Neutrophil (primary cell): Measurements from ENCODE around the gene TTC13.

Experiments used
- H3K27ac ChIP-seq: fragments of 200-600 bp; sonication (generic); 2 replicates; pipeline ENCODE4 v1.5.1; 2016; ENCODE audit warnings: mild to moderate bottlenecking, moderate library complexity
- H3K27me3 ChIP-seq: fragments of 200-600 bp; sonication (generic); 2 replicates; pipeline ENCODE4 v1.6.0; 2016; ENCODE audit warnings: mild to moderate bottlenecking
- H3K36me3 ChIP-seq: fragments of 200-600 bp; sonication (generic); 2 replicates; pipeline ENCODE4 v1.5.1; 2017
- H3K4me1 ChIP-seq, 2 experiments: fragments of 200-600 bp in 1 of 2; sonication (generic) in 1 of 2; 1 replicate in 1 of 2; 2 replicates in 1 of 2; pipeline versions ENCODE4 v1.5.1 to v1.6.1; 2013 to 2016; ENCODE audit warnings: low read depth in 1 of 2, low read length in 1 of 2, mild to moderate bottlenecking in 1 of 2, moderate library complexity in 1 of 2; ENCODE audit not compliant: control insufficient read depth in 1 of 2, insufficient read depth in 1 of 2
- H3K4me3 ChIP-seq, 2 experiments: fragments of 200-600 bp in 1 of 2; sonication (generic) in 1 of 2; 1 replicate in 1 of 2; 2 replicates in 1 of 2; pipeline ENCODE4 v1.5.1; 2013 to 2016; ENCODE audit warnings: low read depth in 1 of 2, low read length in 1 of 2, mild to moderate bottlenecking in 1 of 2, moderate library complexity in 1 of 2
- H3K9me3 ChIP-seq: fragments of 200-600 bp; sonication (generic); 2 replicates; pipeline ENCODE4 v1.5.1; 2016
- CTCF ChIP-seq: fragments of 200-600 bp; sonication (generic); IDR thresholded peaks from 2 replicates; pipeline ENCODE4 v1.5.1; 2016; ENCODE audit warnings: antibody characterized with exemption

Gene TTC13

GRCh38 chr1:230935852-230936251 lies 42.8 kb downstream of the TTC13 start:
- H3K4me1 ChIP-seq: peaks cover 0 to 7% of the 10 kb centered on the region in 2 experiments
- H3K9me3 ChIP-seq: no peaks in the 10 kb centered on the region
- TF ChIP-seq CTCF: no peak
- H3K4me3 ChIP-seq: no peak overlapping the region
- H3K27ac ChIP-seq: no peak overlapping the region
- peaks cover 60% of the 10 kb centered on the region for H3K36me3 ChIP-seq
- no peaks in the 10 kb centered on the region for H3K27me3 ChIP-seq

GRCh38 chr1:230930986-230931385 lies 47.7 kb downstream of the TTC13 start:
- H3K36me3 ChIP-seq: peaks cover 89% of the 10 kb centered on the region
- no peaks in the 10 kb centered on the region for H3K4me1 ChIP-seq
- H3K4me3 ChIP-seq: no peak overlapping the region
- H3K27me3 ChIP-seq: no peaks in the 10 kb centered on the region
- H3K9me3 ChIP-seq: no peaks in the 10 kb centered on the region
- no peak overlapping the region for H3K27ac ChIP-seq
- no peak for TF ChIP-seq CTCF

GRCh38 chr1:230926182-230926581 lies 52.5 kb downstream of the TTC13 start:
- no peak for TF ChIP-seq CTCF
- H3K36me3 ChIP-seq: peaks cover 97% of the 10 kb centered on the region

GRCh38 chr1:230925608-230926007 lies 53.1 kb downstream of the TTC13 start:
- no peak overlapping the region for H3K27ac ChIP-seq
- no peaks in the 10 kb centered on the region for H3K9me3 ChIP-seq
- no peak overlapping the region for H3K4me3 ChIP-seq
- H3K36me3 ChIP-seq: peaks cover 97% of the 10 kb centered on the region
- no peaks in the 10 kb centered on the region for H3K4me1 ChIP-seq
- no peaks in the 10 kb centered on the region for H3K27me3 ChIP-seq
- no peak for TF ChIP-seq CTCF

More at GRCh38 chr1:230926182-230926581, 52.5 kb downstream of the TTC13 start:
- Histone ChIP-seq H3K27ac (no peak overlapping the region), H3K27me3 (no peaks in the 10 kb centered on the region), H3K9me3 (no peaks in the 10 kb centered on the region), H3K4me1 (no peaks in the 10 kb centered on the region), H3K4me3 (no peak overlapping the region)

- Histone ChIP-seq H3K4me1 (no peaks in the 10 kb centered on the region), H3K27ac (no peak overlapping the region), H3K27me3 (no peaks in the 10 kb centered on the region), H3K36me3 (peaks cover 97% of the 10 kb centered on the region), H3K9me3 (no peaks in the 10 kb centered on the region), H3K4me3 (no peak overlapping the region)
- TF ChIP-seq CTCF: no peak
Observed at GRCh38 chr1:230923176-230923575, 55.5 kb downstream of the TTC13 start.

- Histone ChIP-seq H3K27me3 (no peaks in the 10 kb centered on the region), H3K9me3 (no peaks in the 10 kb centered on the region), H3K4me3 (no peak overlapping the region), H3K36me3 (peaks cover 97% of the 10 kb centered on the region), H3K27ac (no peak overlapping the region), H3K4me1 (no peaks in the 10 kb centered on the region)
- TF ChIP-seq CTCF: no peak
Observed at GRCh38 chr1:230922620-230923019, 56.0 kb downstream of the TTC13 start.
